Occipital lobe (tissue), 2 donors: ENCODE data around the gene KLHL3. TPM values are rescaled to one million over a fixed set of nuclear protein-coding genes. Genes with fewer than 3 reads are reported as not detected.
"Not testable (repeated sequence)": the region's sequence is repeated elsewhere in the genome, so short reads cannot be mapped to it uniquely, and the experiment has no call there.

Experiments used
- DNase-seq: peaks from one replicate; lab custom pipeline; 2025; lab: John Stamatoyannopoulos, UW
- total RNA-seq: library from RNA; depleted of rRNA; stranded (reverse); fragments of >200 nt; gene quantifications from one replicate; pipeline ENCODE4 v1.2.3, GENCODE V29; 2014

KLHL3 gene
- total RNA-seq, 1 donor from 2014 or later: 8.7 TPM

DNA sequence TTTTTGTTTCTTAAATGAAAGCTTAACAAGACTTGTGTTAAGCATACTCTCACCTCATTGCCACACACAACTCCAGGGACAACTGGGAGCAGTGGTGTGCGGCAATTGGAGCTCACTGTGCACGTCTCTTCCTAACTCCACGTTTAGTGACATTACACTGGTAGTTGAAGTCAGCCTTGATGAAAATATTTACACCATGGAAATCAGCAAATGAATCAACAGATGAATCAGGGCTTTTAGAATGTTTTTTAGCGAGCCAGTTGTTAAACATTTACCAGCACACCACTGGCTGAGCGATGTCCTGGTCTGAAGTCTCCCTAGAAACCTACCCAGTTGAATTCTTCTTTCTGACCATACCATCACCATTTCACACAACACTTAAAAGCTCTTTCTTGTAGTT is 67.3 kb downstream of the KLHL3 start:
- no peak for DNase-seq

DNA sequence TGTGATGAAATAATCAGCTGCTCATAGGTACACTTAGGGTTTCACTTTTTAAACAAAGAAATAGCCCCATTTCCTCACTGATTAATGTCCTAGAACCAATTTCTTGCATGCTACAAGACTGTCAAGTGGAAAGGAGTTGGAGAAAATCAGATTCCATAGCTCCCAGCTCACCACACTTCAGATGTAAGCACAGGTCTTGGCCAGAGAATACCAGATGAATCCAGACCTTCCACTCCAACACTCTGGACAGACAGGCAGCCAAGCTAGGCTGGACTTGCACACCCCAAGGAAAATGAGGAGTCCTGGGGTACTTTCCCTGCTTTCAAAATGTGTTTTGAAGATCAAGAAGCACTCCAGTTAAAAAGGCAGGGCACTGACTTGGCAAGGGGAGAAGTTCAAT is 68.5 kb downstream of the KLHL3 start:
- DNase-seq: no peak

DNA sequence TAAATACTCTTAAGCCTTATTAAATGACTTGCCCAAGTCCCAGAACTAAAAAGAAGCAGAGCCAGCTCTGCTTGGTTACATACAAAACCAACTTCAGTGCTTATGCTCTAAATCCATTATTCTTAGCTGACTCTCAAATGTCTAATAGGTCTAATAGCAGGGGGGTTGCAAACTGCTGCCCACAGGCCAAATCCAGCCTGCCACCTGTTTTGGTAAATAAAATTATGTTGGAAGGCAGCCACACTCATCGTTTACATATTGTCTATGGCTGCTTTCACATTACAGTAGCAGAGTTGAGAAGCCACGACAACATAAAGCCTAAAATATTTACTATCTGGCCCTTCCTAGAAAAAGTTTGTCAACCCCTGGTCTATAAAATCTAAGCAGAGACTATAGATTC is 69.0 kb downstream of the KLHL3 start:
- no peak for DNase-seq

DNA sequence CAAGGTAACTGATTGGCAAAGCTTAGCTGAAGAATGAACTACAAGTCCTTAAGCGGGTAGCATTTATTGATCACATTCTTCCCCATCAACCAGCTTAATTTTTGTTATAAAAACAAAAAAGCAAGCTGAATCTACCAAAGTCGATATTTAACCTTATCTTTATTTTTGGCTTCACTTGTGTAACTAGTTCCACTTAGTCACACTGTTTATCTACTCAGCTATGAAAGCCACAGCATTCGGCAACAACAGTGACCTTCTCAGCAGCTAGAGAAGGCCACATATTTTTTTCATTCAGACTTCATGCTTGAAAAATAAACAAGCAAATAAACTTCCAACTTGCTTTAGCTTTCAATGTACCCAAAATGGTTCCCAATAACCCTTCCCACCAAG is 69.4 kb downstream of the KLHL3 start:
- no peak for DNase-seq

DNA sequence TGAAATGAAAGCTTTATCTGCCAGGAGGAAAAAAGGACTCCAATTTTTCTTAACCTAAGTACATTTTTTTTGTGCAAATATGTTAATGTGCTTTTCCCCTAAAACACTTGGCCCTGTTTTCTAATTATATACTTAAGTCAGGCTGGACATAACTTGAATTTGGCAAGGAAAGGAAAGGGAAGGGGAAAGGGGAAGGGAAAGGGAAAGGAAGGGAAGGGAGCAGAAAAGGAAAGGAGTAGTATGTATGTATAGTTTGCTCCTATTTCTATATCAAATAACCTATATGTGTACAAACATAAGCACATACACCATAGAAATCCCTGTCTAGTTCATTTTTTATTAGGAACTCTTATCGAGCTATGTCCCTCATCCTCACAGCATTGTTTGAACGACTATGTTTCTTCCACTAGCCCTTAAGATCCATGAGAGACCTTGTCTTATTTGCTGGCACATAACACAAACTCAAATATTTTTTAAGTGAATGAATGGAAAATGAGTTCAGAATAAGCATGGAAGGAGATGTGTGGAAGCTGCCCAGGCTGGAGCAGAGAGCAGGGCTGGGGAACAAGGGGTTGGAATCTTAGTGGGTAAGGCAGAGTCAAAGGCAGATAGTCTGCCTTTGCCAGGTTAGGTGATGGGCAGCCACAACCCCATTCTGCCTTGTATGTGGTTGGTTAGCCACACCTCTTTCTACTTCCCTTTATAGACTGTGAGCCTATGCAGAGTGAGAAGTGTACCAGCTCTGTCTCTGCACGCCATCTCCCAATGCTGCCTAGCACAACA is 70.0 kb downstream of the KLHL3 start:
- DNase-seq: no peak

DNA sequence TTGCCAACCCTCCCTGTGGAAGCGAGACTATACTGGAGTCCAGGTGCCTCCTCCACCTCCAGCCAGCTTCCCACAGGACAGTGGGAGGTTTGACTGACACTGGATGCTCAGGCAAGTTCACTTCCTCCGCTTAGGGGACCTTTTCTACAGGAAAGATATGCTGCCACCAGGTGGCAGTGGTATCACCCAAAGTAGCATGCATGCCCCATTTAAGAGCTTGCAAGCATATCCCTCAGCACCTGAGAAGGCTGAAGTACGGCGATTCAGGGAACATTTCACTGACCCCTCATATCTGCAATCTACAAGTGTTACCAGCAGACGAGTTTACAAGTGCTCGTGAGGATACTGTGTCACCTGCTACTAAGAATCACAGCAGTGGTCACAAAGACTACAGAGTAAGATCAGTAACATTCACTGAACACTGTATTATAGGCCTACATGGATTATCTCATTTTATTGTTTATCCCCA is 75.5 kb downstream of the KLHL3 start:
- peak; percentile 44 for DNase-seq

DNA sequence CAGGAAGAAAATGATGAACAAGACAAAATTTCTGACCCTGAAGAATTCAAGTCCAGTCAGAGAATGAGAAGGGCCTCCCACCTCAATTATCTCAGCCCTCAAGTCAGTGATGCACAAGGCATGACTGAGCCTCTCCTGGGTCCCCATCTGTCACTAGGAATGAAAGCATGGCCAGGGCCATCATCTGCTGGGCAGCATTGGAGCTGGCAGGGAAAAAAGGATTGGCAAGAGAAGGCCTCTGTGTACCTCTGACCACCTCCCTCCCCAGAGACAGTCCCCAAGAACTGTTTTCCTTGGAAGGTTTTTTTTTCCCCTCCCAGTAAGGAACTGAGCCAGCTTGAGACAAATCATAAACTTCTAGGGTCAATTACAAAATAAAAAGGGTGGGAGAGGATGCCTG is 76.7 kb downstream of the KLHL3 start:
- no peak for DNase-seq

DNA sequence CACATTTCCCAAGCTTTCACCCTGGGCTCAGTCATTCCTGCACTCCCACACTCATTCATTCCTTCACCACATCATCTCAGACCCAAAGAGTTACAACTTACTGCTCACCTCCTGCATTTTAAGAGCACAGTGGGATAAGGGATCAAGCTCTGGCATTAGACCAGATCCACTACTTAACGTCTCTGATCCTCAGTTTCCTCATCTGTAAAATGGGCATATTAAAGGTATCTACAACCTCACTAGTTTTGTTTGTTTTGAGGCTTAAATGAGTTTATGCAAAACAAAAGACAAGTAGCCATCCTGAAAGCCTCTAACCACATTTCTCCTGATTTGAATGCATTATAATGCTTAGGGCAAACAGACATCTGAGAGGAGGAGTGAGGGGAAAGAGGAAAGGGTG is 77.6 kb downstream of the KLHL3 start:
- no peak for DNase-seq

DNA sequence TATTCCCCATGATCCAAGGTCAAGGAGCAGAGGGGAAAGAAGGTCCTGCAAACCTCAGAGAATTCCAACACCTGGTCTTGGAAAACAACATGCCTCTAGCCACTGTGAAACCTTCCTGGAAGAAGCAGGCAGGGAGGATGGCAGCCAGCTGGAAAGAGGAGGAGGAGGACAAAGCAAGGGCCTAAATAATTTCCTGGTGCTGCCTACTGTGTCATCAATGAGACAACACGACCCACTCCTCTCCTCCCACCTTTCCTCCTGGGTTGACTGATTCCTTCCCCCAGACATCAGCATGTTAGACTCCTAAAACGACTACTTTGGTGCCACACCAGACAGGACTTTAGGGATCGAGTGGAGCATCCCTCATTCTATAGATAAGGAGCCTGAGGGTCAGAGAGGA is 78.8 kb downstream of the KLHL3 start:
- DNase-seq: no peak

DNA sequence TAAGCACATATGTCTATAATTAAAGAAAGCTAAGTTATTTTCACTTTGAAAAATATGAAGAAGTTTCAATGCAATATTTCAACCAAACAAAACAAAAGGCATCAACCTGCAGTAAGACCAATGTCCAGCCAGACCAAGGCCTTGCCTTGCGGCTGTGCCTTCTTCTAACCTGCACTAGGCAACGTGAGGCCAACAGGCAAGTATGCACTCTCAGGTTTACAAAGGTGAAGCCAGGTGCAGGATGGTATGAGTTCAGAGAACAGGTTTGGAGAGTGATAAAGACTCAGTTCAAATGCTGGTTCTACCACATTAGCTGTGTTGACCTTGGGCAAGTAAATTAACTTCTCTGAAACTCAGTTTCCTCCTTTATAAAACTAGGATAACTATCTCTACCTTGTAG is 79.3 kb downstream of the KLHL3 start:
- DNase-seq: no peak

DNA sequence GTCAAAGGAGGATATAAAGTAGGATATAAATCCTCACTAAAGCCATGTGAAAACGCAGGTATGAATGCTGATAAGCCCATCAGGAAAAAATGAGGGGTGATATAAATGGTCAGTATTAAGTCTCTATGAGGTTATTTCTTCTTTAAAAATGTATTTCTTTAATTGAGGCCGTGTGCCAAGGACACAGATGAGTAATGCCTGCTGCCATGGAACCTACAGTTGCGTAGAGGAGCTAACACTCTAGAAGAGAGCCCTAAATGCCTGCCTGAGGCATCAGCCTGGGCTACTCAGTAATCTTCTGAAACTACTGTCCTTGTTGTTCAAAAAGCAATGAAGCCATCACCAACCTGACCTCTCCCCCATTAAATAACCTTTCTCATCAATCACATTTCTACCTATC is 84.9 kb downstream of the KLHL3 start:
- no peak for DNase-seq

DNA sequence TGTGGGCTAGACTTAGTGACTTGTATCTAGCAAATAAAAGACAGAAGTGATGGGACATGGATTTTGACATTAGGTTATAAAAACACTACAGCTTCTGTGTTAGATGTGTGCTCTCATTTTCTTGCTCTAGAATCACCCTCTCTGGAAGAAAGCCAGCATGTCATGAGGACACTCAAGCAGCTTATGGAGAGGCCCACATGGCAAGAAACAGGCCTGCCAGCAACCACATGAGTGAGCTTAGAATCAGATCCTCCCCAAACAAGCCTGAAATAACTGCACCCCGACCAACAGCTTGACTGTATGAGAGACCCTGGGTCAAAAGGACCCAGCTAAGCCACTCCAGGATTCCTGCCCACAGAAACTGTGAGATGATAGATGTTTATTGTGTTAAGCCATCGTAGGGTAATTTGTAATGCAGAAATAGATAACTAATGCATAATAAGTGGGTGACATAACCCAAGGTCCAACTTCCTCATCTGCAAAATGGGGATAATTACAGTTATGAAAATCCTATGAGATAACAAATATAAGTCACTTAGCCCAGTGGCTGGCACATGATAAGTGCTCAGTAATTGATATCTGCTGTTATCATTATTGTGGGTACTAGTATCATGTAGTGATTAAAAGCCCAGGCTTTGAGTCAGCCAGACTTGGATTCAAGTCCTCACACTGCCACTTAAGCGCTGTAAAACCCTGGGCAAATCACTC is 86.5 kb downstream of the KLHL3 start:
- no peak for DNase-seq

DNA sequence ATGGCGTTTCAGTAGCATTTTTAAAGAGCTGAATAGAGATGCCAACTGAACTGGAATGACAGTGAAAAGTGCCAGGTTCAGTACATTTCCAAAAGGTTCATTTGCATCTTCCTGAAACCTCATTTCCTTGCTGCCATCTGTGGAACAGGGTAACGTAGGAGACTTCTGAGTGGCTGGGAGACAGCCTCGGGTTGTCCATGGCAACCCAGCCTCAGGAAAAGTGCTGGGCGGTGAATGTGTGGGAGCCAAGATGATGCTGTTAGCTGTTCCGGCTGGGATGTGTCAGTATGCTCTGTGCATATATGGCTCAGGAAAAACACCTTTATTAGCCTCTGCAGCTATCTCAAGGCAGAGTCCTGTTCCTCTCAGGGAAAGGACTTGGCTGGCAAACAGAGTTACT is 87.5 kb downstream of the KLHL3 start:
- peak; percentile 81 for DNase-seq

DNA sequence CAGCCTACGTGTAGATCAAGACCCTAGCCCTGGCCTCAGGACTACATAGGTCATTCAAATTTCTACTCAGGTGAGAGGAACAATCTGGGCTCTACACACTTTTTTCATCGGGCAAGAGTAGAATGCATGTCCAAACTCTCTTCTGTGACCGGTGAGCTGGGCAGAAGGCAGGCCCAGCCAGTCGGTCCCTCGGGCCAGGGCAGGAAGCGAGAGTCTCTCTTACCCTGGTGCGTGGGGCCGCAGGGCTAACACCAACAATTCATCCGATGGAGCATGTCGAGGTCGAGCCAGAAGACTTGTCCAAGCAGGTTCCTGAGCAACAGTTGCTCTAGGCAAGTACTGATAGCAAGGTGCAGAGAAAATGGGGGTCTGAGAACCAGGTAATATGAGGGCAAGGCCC is 88.5 kb downstream of the KLHL3 start:
- no peak for DNase-seq

DNA sequence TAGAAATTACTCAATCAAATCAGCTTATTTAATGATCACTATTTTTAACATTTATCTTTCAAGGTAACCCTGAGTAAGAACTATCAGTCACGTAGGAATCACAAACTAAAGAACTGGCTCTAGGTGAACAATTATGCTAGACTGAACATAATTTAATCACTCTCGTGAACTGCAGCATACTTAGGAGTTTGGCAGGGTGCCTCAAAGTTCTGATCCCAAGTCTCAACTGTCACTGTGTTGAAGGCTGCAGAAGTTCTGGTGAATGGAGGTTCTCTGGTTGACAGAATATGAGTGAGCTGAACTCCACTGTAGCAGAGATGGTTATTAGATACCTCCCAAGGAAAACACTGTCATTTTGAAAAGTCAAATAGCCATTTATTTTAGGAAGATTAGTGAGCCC is 89.1 kb downstream of the KLHL3 start:
- DNase-seq: no peak

DNA sequence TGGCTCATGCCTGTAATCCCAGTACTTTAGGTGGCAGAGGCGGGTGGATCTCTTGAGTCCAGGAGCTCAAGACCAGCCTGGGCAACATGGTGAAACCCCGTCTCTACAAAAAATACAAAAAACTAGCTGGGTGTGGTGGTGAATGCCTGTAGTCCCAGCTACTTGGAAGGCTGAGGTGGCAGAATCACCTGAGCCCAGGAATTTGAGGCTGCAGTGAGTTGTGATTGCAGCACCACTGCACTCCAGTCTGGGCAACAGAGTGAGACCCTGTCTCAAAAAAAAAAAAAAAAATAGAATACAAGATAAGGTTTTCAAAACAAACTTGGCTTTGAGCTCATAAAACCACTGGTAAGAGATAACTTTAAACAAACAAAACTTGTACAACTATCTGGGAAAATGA is 92.8 kb downstream of the KLHL3 start:
- DNase-seq: not testable (repeated sequence)

DNA sequence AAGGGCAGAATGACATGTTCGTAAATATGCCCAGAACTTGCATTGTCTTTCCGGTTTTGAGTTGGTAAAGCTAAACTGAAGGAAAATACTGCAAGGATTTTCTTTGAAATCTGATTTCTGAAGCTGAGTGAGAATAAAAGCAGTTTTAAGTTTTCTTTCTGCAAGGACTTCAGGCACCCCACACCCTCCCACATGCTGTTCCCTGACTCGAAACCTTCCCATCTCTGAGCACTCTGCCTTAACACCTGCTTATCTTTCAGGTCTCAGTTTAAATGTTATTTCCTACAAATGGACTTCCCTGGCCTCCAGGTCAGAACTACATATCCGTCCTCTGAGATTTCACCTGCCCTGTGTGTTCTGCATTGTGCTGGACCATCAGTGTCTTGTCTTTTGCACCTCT is 93.8 kb downstream of the KLHL3 start:
- DNase-seq: no peak

DNA sequence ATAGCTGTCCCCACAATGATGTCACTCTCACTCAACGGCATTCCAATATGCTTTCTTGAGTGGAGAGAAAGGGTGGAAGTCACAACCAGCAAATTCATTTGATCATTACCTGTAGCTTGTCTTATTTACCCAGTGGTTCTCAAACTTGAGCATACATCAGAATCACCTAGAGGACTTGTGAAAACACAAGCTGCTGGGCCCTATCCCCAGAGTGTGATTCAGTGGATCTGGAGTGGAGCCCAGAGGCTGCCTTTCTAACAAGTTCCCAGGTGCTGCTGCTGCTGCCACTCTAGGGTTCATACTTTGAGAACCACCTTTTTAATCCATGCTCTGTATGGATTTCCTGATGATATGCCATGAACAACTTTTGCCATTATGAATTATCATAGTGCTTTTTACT is 94.7 kb downstream of the KLHL3 start:
- DNase-seq: no peak

DNA sequence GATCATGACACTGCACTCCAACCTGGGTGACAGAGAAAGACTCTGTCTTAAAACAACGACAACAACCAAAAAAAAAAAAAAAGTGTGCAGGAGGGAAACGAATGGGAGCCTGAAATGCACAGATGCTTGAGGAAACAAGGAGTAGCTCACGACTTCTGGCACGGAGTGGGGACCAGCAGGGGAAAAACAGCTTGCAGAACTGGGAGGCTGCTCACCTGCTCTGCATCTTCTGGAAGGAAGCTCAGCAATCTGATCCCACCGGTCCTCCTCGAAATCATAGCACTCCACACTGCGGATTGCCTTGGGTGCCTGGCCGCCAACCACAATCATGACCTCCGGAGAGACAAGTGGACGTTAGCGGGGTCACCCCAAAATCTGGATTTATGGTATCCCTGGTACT is 96.2 kb downstream of the KLHL3 start:
- DNase-seq: no peak

DNA sequence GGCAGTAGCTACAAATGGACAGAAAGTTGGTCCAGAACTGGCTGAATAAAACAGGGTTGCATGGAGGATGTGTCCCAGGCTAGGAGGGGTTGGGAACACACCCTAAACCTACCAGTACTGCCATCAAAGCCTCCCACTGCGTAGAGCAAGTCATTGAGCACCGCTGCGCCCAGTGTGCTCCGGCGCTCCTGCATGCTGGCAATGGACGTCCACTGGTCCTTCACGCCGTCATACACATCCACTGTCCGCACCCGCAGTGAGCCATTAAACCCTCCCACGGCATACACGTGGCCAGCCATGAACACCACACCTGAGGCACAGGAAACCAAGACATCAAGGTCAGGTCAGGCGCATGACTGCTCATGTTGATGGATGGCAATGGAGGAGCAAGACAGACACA is 97.0 kb downstream of the KLHL3 start:
- DNase-seq: no peak

DNA sequence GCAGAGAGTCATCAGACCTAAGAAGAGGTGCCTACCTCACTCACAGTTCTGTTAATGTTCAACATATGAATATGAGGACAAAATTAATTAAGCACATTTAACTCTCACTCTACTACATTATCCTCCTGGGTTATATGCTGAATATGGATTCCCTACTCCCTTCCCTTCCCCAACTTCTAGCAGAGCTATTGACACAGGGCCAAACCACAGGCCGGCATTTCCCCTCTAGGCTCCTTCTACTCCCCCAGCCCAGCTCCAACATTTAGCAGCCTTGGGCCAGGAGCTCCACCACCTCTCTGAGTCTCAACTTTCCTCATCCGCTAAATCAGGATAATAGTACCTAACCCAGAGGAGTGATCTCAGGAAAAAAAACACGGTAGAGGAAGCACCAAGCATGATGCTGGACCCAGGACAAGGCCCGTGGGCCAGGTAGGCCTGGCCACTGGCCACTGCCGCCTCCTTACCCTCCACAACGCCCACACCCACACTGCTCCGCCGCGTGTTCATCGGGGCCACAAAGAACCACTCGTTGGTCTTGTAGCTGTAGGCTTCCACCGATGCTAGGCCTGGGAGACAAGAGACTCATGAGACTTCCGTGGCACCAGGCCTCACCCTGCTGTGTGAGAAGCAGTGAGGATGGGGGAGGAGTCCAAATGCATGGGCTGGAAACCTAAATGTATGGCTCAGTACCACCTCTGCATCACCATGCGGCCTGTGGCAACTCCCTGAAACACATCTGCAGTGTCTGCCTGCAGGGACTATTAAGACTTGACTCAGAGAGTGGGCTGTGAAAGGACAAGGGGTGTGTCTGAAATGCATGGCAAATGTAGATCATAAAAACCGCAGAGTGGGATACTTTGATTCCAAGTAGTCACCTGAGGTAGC is 98.8 kb downstream of the KLHL3 start:
- DNase-seq: no peak

DNA sequence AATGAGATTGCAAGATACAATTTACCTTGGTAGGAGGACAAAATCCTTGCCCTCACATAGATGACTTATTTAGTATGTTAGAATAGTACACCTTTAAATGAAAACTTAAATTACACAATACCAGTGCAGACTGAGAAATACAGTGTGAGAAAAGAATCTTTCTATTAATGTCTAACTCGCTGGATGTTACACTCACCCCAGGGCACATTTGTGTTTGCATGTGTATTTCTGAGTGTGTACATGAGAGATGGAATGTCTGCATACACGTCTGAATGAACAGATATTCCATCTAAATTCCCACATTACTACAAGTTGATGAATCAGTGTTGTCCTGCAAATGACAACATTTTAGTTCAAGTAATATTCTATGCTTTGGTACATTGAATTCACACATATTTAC is 99.8 kb downstream of the KLHL3 start:
- DNase-seq: no peak
